A549 treated with AZD9567 at 1 μM for 4 hours (cell line): ENCODE data around the gene UNC45A. TPM values are rescaled to one million over a fixed set of nuclear protein-coding genes. Genes with fewer than 3 reads are reported as not detected.

Experiments used
- total RNA-seq: library from RNA; stranded (reverse); fragments of 200-300 nt; extraction: Qiagen RNA extraction; gene quantifications from 5 replicates; pipeline ENCODE4 v1.2.3, GENCODE V29; 2022; ENCODE audit not compliant: insufficient read depth

UNC45A gene, protein sequence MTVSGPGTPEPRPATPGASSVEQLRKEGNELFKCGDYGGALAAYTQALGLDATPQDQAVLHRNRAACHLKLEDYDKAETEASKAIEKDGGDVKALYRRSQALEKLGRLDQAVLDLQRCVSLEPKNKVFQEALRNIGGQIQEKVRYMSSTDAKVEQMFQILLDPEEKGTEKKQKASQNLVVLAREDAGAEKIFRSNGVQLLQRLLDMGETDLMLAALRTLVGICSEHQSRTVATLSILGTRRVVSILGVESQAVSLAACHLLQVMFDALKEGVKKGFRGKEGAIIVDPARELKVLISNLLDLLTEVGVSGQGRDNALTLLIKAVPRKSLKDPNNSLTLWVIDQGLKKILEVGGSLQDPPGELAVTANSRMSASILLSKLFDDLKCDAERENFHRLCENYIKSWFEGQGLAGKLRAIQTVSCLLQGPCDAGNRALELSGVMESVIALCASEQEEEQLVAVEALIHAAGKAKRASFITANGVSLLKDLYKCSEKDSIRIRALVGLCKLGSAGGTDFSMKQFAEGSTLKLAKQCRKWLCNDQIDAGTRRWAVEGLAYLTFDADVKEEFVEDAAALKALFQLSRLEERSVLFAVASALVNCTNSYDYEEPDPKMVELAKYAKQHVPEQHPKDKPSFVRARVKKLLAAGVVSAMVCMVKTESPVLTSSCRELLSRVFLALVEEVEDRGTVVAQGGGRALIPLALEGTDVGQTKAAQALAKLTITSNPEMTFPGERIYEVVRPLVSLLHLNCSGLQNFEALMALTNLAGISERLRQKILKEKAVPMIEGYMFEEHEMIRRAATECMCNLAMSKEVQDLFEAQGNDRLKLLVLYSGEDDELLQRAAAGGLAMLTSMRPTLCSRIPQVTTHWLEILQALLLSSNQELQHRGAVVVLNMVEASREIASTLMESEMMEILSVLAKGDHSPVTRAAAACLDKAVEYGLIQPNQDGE
- 54.3 to 59.4 TPM (median 57.8 TPM) in 5 replicates for total RNA-seq

DNA sequence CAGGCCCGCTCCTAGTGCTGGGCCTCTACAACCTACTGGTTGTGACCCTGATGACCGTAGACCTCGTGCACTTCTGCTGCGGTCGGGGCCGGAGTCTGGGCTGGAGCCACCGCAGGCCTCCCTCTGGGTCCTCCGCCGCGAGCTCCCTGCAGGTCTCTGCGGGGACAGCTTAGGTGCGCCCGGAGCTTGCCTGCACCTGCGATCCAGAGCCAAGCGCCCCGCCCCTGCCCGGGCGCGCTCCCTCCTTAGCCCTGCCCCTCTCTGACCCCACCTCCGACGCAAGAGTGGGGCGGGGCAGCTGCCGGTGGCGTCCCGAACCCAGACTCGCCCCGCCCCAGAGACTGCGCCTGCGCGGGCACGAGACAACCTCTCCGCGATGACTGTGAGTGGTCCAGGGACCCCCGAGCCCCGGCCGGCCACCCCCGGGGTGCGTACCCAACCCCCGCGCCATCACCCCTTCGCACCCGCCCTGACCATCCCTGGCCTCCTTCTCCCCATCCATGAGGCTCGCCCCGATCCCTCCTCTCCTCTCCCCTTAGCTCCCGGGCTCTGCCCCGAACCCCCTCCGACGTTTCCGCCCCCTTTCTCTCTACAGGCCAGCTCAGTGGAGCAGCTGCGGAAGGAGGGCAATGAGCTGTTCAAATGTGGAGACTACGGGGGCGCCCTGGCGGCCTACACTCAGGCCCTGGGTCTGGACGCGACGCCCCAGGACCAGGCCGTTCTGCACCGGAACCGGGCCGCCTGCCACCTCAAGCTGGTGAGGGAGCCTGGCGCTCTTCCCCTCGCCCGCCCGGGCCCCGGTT is at the start of gene UNC45A:
Gene UNC45A (plus strand): TSS at position 337 of the 803 bp plus-strand sequence. CDS start 40 bp downstream, at position 377.

DNA sequence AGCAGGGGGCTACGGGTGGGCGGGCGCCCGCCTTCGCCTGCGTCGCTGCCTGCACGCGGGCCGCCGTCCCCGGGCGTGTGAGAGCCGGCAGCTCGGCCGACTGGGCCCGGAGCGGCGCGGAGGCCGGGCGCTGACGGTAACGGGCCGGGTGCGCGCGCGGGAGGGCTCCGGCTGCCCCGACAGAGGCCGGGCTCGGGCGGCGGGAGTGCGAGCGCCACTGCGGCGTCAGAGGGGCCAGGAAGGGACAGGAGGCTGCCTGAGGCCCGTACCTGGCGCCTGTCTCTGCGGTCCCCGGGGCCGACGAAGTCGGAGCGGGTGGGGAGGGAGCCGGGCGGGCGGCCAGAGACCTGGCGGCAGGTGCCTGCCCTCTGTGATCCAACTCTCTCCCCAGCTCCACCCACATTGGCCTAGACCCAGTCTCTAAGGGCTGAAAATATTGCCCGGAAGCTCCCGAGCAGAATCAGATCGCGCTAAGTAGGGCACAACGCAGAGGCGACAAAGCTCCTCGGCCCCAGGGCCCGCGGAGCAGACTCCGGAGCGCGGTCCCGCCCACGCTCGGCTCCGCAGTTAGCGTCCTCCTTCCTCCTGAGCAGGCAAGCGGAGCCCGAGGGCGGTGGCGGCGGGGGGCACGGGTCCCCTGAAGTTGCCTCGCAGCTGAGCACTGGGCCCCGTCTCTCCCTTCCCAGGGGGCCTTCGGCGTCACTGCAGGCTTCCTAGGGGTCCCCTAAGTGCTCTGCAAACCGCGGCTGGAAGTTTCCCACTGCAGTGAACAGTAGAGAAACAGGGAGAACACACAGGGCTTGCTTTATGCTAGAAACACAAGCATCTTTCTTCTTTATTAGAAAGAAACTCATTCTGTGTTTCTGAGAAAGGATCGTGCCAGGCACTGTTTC is 32.0 kb upstream of the UNC45A start, which contains the start of gene MAN2A2:
Gene MAN2A2 (plus strand): TSS at position 463 of the 893 bp plus-strand sequence. CDS start 906 bp downstream, outside the sequence.

DNA sequence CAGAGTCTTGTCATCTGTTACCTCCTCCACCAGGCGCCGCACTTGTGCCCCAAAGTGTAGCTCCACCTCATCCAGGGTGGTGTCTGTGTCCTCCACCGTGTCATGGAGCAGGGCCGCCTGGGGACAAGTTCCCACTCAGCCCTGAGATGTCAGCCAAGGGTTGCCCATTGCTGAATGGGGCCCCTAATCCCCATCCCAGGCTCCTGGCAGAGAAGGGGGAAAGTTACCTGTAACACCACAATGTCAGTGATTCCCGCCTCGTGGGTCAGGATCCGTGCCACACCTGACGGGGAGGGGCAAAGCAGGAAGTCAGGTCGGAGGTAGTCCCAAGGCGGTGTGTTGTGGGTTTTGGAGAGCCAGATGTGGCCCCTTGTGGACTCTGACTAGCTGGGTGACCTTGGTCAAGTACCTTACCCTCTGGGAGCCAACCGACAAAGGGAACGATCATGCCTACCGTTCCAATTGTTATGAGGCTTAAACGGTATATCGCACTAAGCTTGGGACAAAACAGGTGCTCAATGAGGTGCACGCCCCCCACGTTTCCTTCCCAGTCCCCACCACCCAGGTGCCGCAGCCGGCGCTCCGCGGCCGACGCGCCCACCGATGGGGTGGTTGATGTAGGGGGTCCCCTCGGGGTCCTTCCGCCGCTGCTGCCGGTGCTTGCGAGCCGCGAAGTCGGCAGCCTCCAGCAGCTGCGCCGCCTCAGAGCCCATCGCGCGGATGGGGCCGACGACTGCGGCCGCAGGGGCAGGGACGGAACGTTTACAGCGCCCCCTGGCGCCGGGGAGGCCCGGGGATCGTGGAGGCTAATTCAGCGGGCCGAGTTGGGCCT is 3.0 kb upstream of the UNC45A start, which contains the start of gene HDDC3:
Gene HDDC3 (minus strand): TSS at position 722 of the 832 bp plus-strand sequence. CDS start 9 bp downstream, at position 713.

DNA sequence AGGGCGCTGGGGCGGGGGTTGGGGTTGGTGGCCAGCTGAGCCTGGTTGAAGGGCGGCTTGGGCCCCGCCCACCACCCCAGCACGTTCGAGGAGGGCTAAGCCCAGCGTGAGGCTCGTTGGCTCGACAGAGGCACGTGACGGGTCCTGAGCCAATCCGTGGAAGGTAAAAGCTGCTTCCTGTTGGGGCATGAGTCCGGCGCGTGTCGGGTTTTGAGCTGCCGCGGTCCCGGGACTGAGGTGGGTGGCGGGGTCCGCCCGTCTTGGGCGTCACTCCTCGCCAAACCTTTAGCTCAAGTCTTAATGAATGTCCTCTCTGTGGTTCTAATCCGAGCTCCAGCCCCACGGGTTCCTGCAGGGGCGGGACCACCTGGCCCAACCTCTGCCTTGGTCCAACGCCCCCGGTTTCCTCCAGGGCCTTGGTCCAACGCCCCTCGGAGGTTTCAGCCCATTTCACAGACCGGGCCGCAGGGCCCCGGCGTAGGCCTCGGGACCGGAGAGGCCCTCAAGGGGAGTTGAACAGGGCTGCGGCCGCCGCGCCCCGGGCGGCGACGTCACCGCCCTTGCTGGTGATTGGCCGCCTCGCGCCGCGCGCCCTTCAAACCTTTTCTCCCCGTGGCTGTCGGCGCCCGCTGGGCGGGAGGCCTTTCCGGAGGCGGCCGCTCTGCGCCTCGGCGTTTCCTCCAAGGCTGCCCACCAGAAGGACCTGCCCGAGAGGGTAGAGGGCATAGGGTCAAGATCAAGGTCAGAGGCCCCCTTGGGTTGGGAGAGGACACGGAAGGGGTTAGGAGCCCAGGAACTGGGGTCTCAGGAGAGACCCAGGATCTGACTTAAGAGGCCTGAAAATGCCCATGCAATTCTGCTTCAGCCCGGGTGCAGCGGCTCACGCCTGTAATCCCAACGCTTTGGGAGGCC is 19.9 kb downstream of the UNC45A start, which contains the start of gene RCCD1:
Gene RCCD1 (plus strand): TSS at position 173 of the 912 bp plus-strand sequence. CDS start 1,851 bp downstream, outside the sequence.

DNA sequence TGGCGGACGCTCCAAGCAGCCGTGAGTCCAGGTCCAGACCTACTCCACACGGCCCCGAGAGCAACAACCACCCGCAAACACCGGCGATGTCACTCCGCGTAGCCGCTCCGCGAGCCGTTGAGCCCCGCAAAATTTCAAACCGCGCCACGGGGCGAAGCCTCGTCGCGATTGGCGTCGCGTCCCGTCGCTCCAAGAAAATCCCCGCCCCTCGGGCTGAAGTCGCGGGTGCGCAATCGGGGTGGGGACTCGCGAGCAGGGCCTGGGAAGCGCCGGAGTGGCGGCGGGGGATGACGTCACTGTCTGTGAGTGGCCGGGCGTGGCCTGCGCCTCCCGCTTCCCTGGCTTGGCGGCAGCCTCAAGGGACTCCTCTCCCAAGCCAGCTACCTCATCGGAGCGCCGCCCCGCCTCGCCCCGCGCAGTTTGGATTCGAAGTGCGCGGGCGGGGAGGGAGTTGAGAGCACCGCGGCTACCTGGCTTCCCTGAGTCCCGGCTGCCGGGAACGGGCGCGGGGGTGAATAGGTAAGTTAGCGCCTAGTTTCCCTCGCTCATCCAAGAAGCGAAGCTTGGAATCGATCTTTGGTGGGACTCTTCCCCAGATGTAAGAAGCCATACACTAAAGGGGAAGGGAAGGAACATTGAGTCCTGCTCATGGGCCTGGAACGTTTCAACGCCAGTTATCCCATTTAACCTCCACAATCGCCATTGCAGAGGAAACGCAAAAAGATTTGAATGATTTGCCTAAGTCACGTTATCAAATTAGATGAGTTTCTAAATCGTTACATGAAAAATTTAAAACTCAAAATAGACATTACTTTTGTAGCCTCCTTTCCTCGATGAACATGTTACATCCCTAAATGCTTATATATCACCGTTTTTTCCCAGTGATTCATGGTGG is 59.6 kb downstream of the UNC45A start, which contains the start of gene PRC1:
Gene PRC1 (minus strand): TSS at position 119 of the 895 bp plus-strand sequence. CDS start 118 bp downstream, at position 1.

Other genes with a start within 250 kb of the UNC45A start
- gene BLM, start 217.9 kb upstream of the UNC45A start, total RNA-seq: 11.2 to 20.6 TPM (median 13.2 TPM) in 5 replicates
- 35.1 to 56.4 TPM (median 52.6 TPM) in 5 replicates for gene FURIN, start 66.7 kb upstream of the UNC45A start, total RNA-seq
- gene FES, start 50.8 kb upstream of the UNC45A start, total RNA-seq: 0.82 to 1.2 TPM (median 0.87 TPM) in 4 of 5 replicates, not detected in the other
- 21.1 to 35.0 TPM (median 31.4 TPM) in 5 replicates for gene MAN2A2, start 32.0 kb upstream of the UNC45A start, total RNA-seq
- gene HDDC3, start 2.7 kb upstream of the UNC45A start, total RNA-seq: 24.9 to 35.5 TPM (median 33.5 TPM) in 5 replicates
- 23.7 to 44.2 TPM (median 36.0 TPM) in 5 replicates for gene RCCD1, start 19.6 kb downstream of the UNC45A start, total RNA-seq
- gene PRC1, start 59.2 kb downstream of the UNC45A start, total RNA-seq: 175 to 198 TPM (median 183 TPM) in 5 replicates
- gene VPS33B, start 87.3 kb downstream of the UNC45A start, total RNA-seq: 14.1 to 21.3 TPM (median 17.4 TPM) in 5 replicates
- gene SV2B, start 165.0 kb downstream of the UNC45A start, total RNA-seq: 0.02 to 0.15 TPM (median 0.06 TPM) in 4 of 5 replicates, not detected in the other